K562 (cell line): ENCODE data around the gene KIF26A. TPM values are rescaled to one million over a fixed set of nuclear protein-coding genes. Genes with fewer than 3 reads are reported as not detected.

Source experiments
- ATAC-seq: fragments of 200-7000 bp; cut with Tn5 transposase; 3 replicates; pipeline ENCODE4 v1.9.1; 2020; ENCODE audit warnings: moderate library complexity
- BruUV-seq: library from RNA; stranded (reverse); fragments of 400-500 nt; replicated peaks from 2 replicates; lab custom pipeline; 2021; lab: Mats Ljungman, UMichigan
- CTCF ChIA-PET: fragments of 300-600 bp; formaldehyde crosslinking; extraction: SDS; loops from one replicate; lab custom pipeline; 2021; ENCODE audit warnings: low intra/inter-chr PET ratio; lab: Yijun Ruan, JAX
- POLR2A ChIA-PET: fragments of 300-600, 350-650 bp; sonication (Branson Sonifier 250); formaldehyde crosslinking; extraction: SDS; loops from one replicate; lab custom pipeline; 2021; ENCODE audit warnings: antibody characterized with exemption, inconsistent platforms; lab: Yijun Ruan, JAX
- DNase-seq, 4 experiments: peaks; one replicate each; pipeline versions ENCODE4 v3.0.0 to v3.0.0-alpha.2; 2011 to 2018; ENCODE audit warnings: low spot score in 3 of 4, mixed read lengths in 3 of 4; ENCODE audit errors: extremely low read depth in 1 of 4
- FAIRE-seq: peaks from 2 replicates; lab custom pipeline; 2011; peaks lifted over from hg19 to GRCh38; lab: Jason Lieb, UNC
- H2AFZ ChIP-seq: 2 replicates; pipeline ENCODE4 v1.6.0; 2011; ENCODE audit warnings: low read depth, low read length, control low read depth, inconsistent platforms
- H3K27ac ChIP-seq: fragments of 200-600 bp; 3 replicates; pipeline ENCODE4 v1.8.0; 2011; ENCODE audit warnings: low read depth, mild to moderate bottlenecking, control low read depth, inconsistent platforms, low read length, moderate library complexity, mixed read lengths; ENCODE audit errors: extremely low read depth
- H3K27me3 ChIP-seq, 2 experiments: fragments of 300-600 bp in 1 of 2; 2 replicates in 1 of 2; 3 replicates in 1 of 2; pipeline versions ENCODE4 v1.6.0 to v1.8.0; 2011; ENCODE audit warnings: inconsistent platforms in 2 of 2, low read length in 2 of 2, mild to moderate bottlenecking in 1 of 2, mixed read lengths in 1 of 2, moderate library complexity in 1 of 2; ENCODE audit not compliant: control insufficient read depth in 2 of 2, insufficient read depth in 2 of 2
- H3K36me3 ChIP-seq: fragments of 300-600 bp; 3 replicates; pipeline ENCODE4 v1.8.0; 2011; ENCODE audit warnings: mild to moderate bottlenecking, low read length, inconsistent platforms; ENCODE audit not compliant: control insufficient read depth, insufficient read depth
- H3K4me1 ChIP-seq, 2 experiments: fragments of 200-600 bp in 1 of 2; replicated peaks in 1 of 2; 2 replicates in 1 of 2; 3 replicates in 1 of 2; pipeline versions ENCODE4 v1.5.1 to v1.8.0; 2011; ENCODE audit warnings: inconsistent platforms in 2 of 2, low read length in 2 of 2, mild to moderate bottlenecking in 1 of 2, mixed read lengths in 1 of 2, moderate library complexity in 1 of 2; ENCODE audit not compliant: control insufficient read depth in 2 of 2, insufficient read depth in 2 of 2
- H3K4me2 ChIP-seq: 2 replicates; pipeline ENCODE4 v1.6.1; 2011; ENCODE audit warnings: low read length, control low read depth, inconsistent platforms, mixed read lengths; ENCODE audit not compliant: insufficient read depth
- H3K4me3 ChIP-seq: fragments of 200-600 bp; sonication (generic), shearing (Covaris generic); 2 replicates; pipeline ENCODE4 v1.5.1; 2016; ENCODE audit warnings: control low read depth, inconsistent platforms
- H3K79me2 ChIP-seq: fragments of 200-600 bp; 3 replicates; pipeline ENCODE4 v1.8.0; 2011; ENCODE audit warnings: low read length, inconsistent platforms; ENCODE audit not compliant: control insufficient read depth, insufficient read depth
- H3K9ac ChIP-seq, 2 experiments: 2 replicates each; pipeline versions ENCODE4 v1.6.0 to v1.6.1; 2011; ENCODE audit warnings: low read depth in 2 of 2, low read length in 2 of 2, control low read depth in 1 of 2, inconsistent platforms in 1 of 2, mild to moderate bottlenecking in 1 of 2, mixed read lengths in 1 of 2; ENCODE audit not compliant: insufficient read depth in 1 of 2
- H3K9me1 ChIP-seq: one replicate; pipeline ENCODE4 v1.6.0; 2011; ENCODE audit warnings: inconsistent platforms, mild to moderate bottlenecking, low read length, moderate library complexity; ENCODE audit not compliant: control insufficient read depth, insufficient read depth
- H3K9me3 ChIP-seq: replicated peaks from 2 replicates; pipeline ENCODE4 v1.5.1; 2011; ENCODE audit warnings: low read depth, low read length, inconsistent platforms; ENCODE audit not compliant: control insufficient read depth, insufficient read depth
- H4K20me1 ChIP-seq: replicated peaks from 2 replicates; pipeline ENCODE4 v1.6.1; 2011; ENCODE audit warnings: low read length, inconsistent platforms, mixed read lengths; ENCODE audit not compliant: control insufficient read depth, insufficient read depth
- CEBPZ ChIP-seq: fragments of 150-350 bp; IDR thresholded peaks from 2 replicates; pipeline ENCODE4 v1.6.1; 2014; ENCODE audit warnings: low read depth, mild to moderate bottlenecking, low read length, borderline replicate concordance
- EGR1 ChIP-seq: fragments of 450-650 bp; conservative IDR thresholded peaks from 2 replicates; pipeline ENCODE4 v1.6.1; 2017; ENCODE audit warnings: mild to moderate bottlenecking
- ESRRB ChIP-seq: fragments of 250-450 bp; sonication (Bioruptor Pico); IDR thresholded peaks from 2 replicates; pipeline ENCODE4 v1.5.0; 2020; ENCODE audit warnings: mild to moderate bottlenecking, moderate library complexity, borderline replicate concordance
- HLTF ChIP-seq: fragments of 450-650 bp; IDR thresholded peaks from 2 replicates; pipeline ENCODE4 v1.6.1; 2016
- MCM5 ChIP-seq: fragments of 450-650 bp; IDR thresholded peaks from 2 replicates; pipeline ENCODE4 v1.6.1; 2016; ENCODE audit warnings: low read depth
- RB1 ChIP-seq: fragments of 450-650 bp; IDR thresholded peaks from 2 replicates; pipeline ENCODE4 v1.6.1; 2017; ENCODE audit warnings: low read depth, mild to moderate bottlenecking
- SMAD4 ChIP-seq: fragments of 250-450 bp; sonication (Bioruptor Pico); conservative IDR thresholded peaks from 2 replicates; pipeline ENCODE4 v1.8.0; 2021; ENCODE audit warnings: inconsistent platforms, mild to moderate bottlenecking, moderate library complexity
- ZNF121 ChIP-seq: sonication (generic); formaldehyde crosslinking; conservative IDR thresholded peaks from 2 replicates; pipeline ENCODE4 v1.8.0; 2022; ENCODE audit warnings: missing genetic modification reagents
- ZNF263 ChIP-seq: sonication (generic); formaldehyde crosslinking; IDR thresholded peaks from 2 replicates; pipeline ENCODE4 v1.8.0; 2022; ENCODE audit warnings: mild to moderate bottlenecking, missing genetic modification reagents, borderline replicate concordance
- ZNF609 ChIP-seq: sonication (generic); formaldehyde crosslinking; IDR thresholded peaks from 2 replicates; pipeline ENCODE4 v1.8.1; 2023; ENCODE audit warnings: missing genetic modification reagents, mild to moderate bottlenecking, borderline replicate concordance
- WGBS: fragments of 100-300 bp; shearing (Covaris generic); methylation state at CpG from one replicate; pipeline ENCODE4 v1.1.6; 2016; ENCODE audit warnings: low coverage, mixed read lengths; ENCODE audit not compliant: insufficient coverage; ENCODE audit errors: missing lambda C conversion rate; 5-methylcytosine and 5-hydroxymethylcytosine counted together
- in situ Hi-C: fragments of 300-500 bp; cut with MboI; formaldehyde crosslinking; loops from 4 replicates; pipeline ENCODE4 v1.15.0; 2018; ENCODE audit warnings: inconsistent platforms, mixed read lengths
- intact Hi-C: fragments of 100-400 bp; cut with micrococcal nuclease; formaldehyde crosslinking; loops from 2 replicates; pipeline ENCODE4 v1.14.2; 2022
- polyA plus RNA-seq, 8 experiments: library from polyadenylated mRNA; depleted of rRNA in 4 of 8; stranded (reverse) in 5 of 8; unstranded in 3 of 8; fragments of >200 nt; fragmentation: Nextera tagmentation in 2 of 8; fragmentation: Illumina TruSeq in 1 of 8; extraction: Ambion mirVana in 2 of 8; extraction: Trizol in 1 of 8; gene quantifications; 2 replicates each; pipeline versions ENCODE4 v1.2.1 to v1.2.3, GENCODE V29; 2011 to 2014; ENCODE audit warnings: inconsistent platforms in 1 of 8, missing spikeins in 1 of 8
- total RNA-seq, 7 experiments: library from RNA; depleted of rRNA in 6 of 7; stranded (reverse); fragments of >200 nt in 6 of 7; fragmentation: Illumina TruSeq in 2 of 7; extraction: Trizol in 2 of 7; gene quantifications; 2 replicates each; pipeline versions ENCODE4 v1.2.1 to v1.2.3, GENCODE V29; 2011 to 2021; ENCODE audit warnings: low replicate concordance in 1 of 7

The KIF26A gene
- total and polyA plus RNA-seq, 9 of the 15 experiments (the other 6 are each of a cell fraction or from before 2014, with no cell fraction given): 0.04 TPM; not detected in 8

- TF ChIP-seq RB1 (no peak), SMAD4 (CRISPR knock-in tag) (no peak)
- TF ChIP-seq, all 486 proteins: peak for 0
Measured at GRCh38 chr14:104118006-104118844, 20.2 kb upstream of the KIF26A start (continued).

GRCh38 chr14:104119119-104119487 lies 19.3 kb upstream of the KIF26A start:
- no peaks in the 10 kb centered on the region for H3K27me3 ChIP-seq
- H2AFZ ChIP-seq: no peak overlapping the region
- in situ Hi-C loops: no loop called here
- FAIRE-seq: no peak
- no peak for ATAC-seq
- no peaks in the 10 kb centered on the region for H3K79me2 ChIP-seq
- no peaks in the 10 kb centered on the region for H4K20me1 ChIP-seq
- H3K27ac ChIP-seq: no peak overlapping the region
- H3K36me3 ChIP-seq: no peaks in the 10 kb centered on the region
- CTCF ChIA-PET: no interaction called here
- no peak for DNase-seq
- TF ChIP-seq EGR1 (no peak), ZNF263 (no peak), CEBPZ (no peak), MCM5 (no peak), HLTF (no peak), ESRRB (CRISPR knock-in tag) (no peak), ZNF609 (CRISPR knock-in tag) (no peak), ZNF121 (CRISPR knock-in tag) (no peak)
- no TSS peak for BruUV-seq
- no peaks in the 10 kb centered on the region for H3K9me1 ChIP-seq
- no peak overlapping the region for H3K4me2 ChIP-seq
- H3K9me3 ChIP-seq: no peaks in the 10 kb centered on the region
- intact Hi-C loops: no loop called here
- no peak overlapping the region for H3K9ac ChIP-seq
- POLR2A ChIA-PET: interaction anchor here (0.6 kb wide), 1 partner anchor 382 kb away, joined by 3 read pairs; no protein-coding TSS in a partner anchor
- no peaks in the 10 kb centered on the region for H3K4me1 ChIP-seq
- WGBS: 3% methylated on average over 3 of the region's 3 CpGs
- H3K4me3 ChIP-seq: no peak overlapping the region
